Brain microvascular endothelial cell (primary cell): ENCODE results near the gene LATS2.

ENCODE experiments used
- DNase-seq: peaks from one replicate; pipeline ENCODE4 v3.0.0-alpha.2; 2020
- H3K27ac ChIP-seq: fragments of 250-450 bp; sonication (Bioruptor Pico); 2 replicates; pipeline ENCODE4 v1.5.1; 2020; ENCODE audit warnings: mild to moderate bottlenecking, moderate library complexity
- H3K27me3 ChIP-seq: fragments of 250-450 bp; sonication (Bioruptor Pico); replicated peaks from 2 replicates; pipeline ENCODE4 v1.5.1; 2020; ENCODE audit warnings: mild to moderate bottlenecking
- H3K36me3 ChIP-seq: fragments of 250-450 bp; sonication (Bioruptor Pico); replicated peaks from 2 replicates; pipeline ENCODE4 v1.5.1; 2020; ENCODE audit warnings: mild to moderate bottlenecking
- H3K4me3 ChIP-seq: 2 replicates; pipeline ENCODE4 v1.5.1; 2011; ENCODE audit warnings: low read depth, mild to moderate bottlenecking, control low read depth, low read length, moderate library complexity
- in situ Hi-C: cut with HindIII; loops from 2 replicates; pipeline ENCODE4 v1.10.0; 2017; ENCODE audit warnings: low sequenced_read_pairs, low pct_ligation_motif_present
- TF ChIP-seq, protein P1 (sequence below): IDR thresholded peaks from 2 replicates; pipeline ENCODE4 v1.5.1; 2011; ENCODE audit warnings: low read depth, mild to moderate bottlenecking, moderate library complexity, low read length, control low read depth, inconsistent platforms; ENCODE audit errors: missing control alignments

The LATS2 gene

DNA sequence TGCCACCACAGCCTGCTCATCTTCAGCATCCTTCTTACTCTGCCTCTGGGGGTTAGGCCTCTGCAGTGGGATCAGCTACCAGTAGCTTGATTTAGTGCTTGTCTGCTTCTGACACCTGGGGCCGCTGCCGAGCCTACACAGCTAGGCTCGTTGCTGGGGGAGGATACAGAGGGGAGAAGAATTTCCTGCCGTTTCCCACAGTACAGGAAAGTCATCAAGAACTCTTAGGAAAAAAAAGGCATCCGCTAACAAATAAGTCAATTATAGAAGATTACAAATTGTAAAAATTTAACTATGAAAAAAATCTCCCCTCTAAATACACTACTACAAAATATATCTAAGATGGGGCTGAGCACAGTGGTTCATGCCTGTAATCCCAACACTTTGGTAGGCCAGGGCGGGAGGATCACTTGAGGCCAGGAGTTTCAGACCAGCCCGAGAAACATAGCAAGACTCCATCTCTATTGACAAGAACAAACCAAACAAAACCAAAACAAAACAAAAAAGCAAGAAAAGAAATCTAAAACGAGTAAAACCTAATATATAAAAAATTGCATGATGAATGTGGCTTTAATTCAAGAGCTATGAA lies 26.7 kb downstream of the LATS2 start:
- in situ Hi-C loops: no loop called here
- Histone ChIP-seq H3K4me3 (no peak overlapping the region), H3K27ac (no peak overlapping the region), H3K36me3 (peaks cover 3% of the 10 kb centered on the region), H3K27me3 (no peaks in the 10 kb centered on the region)
- DNase-seq: peak; percentile 41
- TF ChIP-seq, protein P1, sequence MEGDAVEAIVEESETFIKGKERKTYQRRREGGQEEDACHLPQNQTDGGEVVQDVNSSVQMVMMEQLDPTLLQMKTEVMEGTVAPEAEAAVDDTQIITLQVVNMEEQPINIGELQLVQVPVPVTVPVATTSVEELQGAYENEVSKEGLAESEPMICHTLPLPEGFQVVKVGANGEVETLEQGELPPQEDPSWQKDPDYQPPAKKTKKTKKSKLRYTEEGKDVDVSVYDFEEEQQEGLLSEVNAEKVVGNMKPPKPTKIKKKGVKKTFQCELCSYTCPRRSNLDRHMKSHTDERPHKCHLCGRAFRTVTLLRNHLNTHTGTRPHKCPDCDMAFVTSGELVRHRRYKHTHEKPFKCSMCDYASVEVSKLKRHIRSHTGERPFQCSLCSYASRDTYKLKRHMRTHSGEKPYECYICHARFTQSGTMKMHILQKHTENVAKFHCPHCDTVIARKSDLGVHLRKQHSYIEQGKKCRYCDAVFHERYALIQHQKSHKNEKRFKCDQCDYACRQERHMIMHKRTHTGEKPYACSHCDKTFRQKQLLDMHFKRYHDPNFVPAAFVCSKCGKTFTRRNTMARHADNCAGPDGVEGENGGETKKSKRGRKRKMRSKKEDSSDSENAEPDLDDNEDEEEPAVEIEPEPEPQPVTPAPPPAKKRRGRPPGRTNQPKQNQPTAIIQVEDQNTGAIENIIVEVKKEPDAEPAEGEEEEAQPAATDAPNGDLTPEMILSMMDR: peak; percentile 71

DNA sequence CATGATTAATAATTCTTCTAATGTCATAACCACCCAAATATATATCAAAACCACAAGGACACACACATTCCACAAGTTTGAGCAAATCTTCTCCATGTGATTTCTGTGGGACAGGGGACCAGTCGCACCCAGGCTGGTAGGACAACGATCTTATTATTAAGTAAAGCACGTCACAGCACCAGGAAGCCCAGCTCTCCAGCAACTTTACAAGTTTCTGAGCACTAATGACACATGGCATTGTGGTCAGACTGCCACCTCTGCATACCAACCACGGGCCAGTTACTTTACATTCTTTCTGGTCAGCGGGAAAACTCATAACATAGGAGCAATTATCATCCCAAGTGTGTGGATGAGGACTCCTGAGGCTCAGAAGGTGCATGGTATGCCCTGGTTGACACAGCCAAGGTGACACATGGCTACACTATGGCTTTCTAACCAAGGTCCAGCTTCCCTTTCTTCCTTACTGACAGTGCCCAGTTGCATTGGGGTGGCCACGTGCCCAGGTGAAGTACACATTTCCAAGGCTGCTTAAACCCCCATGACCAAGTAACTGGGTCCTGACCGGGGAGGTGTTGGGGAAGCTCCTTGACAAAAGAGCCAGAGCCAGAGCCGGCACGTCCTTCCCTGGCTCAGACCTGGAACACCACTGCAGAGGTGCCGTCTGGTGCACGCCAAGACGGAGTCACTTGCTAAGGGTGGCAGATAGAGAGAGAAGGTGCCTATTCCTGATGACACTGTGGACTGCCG lies 27.4 kb downstream of the LATS2 start:
- H3K36me3 ChIP-seq: peaks cover 3% of the 10 kb centered on the region
- no peak overlapping the region for H3K4me3 ChIP-seq
- in situ Hi-C loops: no loop called here
- peak overlapping the region; percentile 29 for H3K27ac ChIP-seq
- H3K27me3 ChIP-seq: no peaks in the 10 kb centered on the region
- DNase-seq: no peak
- TF ChIP-seq, protein P1: no peak

DNA sequence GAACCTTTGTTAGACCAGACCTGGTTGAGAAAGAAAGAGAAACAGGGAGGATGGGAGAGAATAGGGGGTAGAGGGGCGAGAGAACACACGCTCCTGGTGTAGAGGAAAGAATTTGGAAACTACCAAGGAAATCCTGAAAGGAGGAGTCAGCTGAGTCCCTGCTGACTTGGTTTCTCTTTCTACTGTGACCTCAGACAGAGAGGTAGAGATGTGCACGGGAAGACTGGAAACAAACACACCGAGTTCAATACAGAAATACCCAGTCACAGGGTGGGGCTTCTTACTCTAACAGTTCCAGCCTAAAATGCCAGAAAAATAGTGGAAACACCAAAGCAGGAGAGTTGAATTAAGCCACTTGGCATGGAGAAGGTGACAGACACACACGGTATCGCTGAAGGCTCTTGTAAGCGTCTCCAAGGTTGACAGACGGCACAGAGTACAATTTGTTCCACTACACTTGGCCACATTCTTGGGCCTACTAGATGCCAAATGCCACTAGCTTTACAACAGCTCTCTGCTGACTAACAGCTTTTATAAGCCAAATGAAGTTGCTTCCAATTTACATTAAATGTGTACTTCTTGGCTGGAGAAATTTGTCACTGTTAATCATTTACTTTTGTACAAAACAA lies 28.1 kb downstream of the LATS2 start:
- H3K4me3 ChIP-seq: no peak overlapping the region
- peak overlapping the region; percentile 14 for H3K27ac ChIP-seq
- in situ Hi-C loops: no loop called here
- DNase-seq: no peak
- peaks cover 3% of the 10 kb centered on the region for H3K36me3 ChIP-seq
- no peaks in the 10 kb centered on the region for H3K27me3 ChIP-seq
- TF ChIP-seq, protein P1: no peak

DNA sequence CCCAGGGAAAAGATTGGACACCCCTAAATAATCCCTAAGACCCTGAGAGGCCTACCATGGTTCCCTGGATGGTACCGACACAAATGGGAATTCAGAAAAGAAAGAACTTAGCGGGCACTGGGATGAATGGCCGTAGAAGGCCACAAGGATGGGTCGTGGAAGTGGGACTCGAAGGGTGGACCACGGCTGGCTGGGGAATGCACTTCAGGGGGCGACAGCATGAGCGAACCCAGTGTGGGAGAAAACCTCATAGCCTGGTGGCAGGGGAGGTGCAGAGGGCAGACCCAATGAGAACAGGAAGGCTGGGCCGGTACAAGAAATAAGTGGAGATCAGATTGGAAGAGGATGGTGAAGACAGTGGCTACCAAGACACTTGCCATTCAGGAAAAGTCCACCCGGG lies 28.7 kb downstream of the LATS2 start:
- Histone ChIP-seq H3K27me3 (no peaks in the 10 kb centered on the region), H3K27ac (no peak overlapping the region), H3K36me3 (peaks cover 3% of the 10 kb centered on the region), H3K4me3 (no peak overlapping the region)
- no peak for DNase-seq
- TF ChIP-seq, protein P1: no peak
- in situ Hi-C loops: no loop called here

DNA sequence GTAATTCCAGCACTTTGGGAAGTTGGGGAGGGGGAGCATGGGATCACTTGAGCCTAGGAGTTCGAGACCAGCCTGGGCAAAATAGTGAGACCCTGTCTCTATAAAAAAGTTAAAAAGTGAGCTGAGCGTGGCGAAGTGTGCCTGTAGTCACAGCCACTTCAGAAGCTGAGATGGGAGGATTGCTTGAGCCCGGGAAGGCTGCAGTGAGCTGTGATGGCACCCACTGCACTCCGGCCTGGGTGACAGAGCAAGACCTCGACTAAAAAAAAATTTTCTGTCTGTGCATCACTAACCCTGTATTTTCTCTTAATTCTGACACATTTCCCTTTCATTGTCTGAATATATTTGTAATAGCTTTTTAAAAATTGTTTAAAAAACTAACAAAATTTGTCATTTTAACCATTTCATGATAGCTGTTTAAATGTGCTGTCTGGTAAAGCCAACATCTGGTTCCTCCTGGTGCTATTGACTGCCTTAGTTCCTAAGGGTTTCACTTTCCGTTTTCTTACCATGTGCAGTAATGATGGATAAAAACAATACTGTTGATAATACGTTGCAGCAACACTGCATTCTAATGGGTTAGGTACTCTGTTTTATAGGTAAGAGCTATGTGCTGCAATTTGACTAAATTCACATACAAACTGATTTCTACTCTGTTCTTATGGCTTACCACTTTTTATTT lies 29.7 kb downstream of the LATS2 start:
- TF ChIP-seq, protein P1: no peak
- in situ Hi-C loops: no loop called here
- peaks cover 3% of the 10 kb centered on the region for H3K36me3 ChIP-seq
- H3K27ac ChIP-seq: no peak overlapping the region
- no peak overlapping the region for H3K4me3 ChIP-seq
- H3K27me3 ChIP-seq: no peaks in the 10 kb centered on the region
- no peak for DNase-seq
